Activated CD4-positive, CD25-positive, alpha-beta regulatory T cell (primary cell): ENCODE measurements around the gene GKN2.
"Not testable (repeated sequence)": the region's sequence is repeated elsewhere in the genome, so short reads cannot be mapped to it uniquely, and the experiment has no call there.

ENCODE experiments used
- DNase-seq, 4 experiments: peaks; one replicate each; lab custom pipeline; 2025; lab: John Stamatoyannopoulos, UW

The GKN2 gene

GRCh38 chr2:68918497-68918896 lies 34.2 kb downstream of the GKN2 start:
- DNase-seq, result no peak

- no peak for DNase-seq
Measured at GRCh38 chr2:68917034-68917718, 35.5 kb downstream of the GKN2 start.

DNA sequence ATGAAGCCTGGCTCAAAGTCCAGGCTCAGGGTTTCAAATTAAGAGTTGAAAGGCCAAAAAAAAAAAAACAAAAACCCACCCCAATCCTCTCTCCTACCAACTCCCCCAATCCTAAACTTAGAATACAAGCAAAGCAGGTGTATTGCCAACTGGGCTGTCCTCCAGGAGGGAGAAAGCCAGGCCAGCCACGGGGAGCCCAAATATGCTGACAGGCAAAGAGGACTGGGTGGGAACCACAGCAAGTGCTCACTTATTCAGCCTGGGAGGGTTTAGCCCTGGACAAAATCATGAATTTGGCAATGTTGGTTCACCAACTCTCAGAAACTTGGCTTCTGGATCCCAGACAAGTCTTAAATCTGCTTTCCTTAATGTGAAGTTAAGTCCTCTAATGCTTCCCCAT lies 36.5 kb downstream of the GKN2 start:
- no peak for DNase-seq

GRCh38 chr2:68915393-68915792 lies 37.3 kb downstream of the GKN2 start:
- no peak for DNase-seq

- DNase-seq, result no peak
Measured at GRCh38 chr2:68913359-68913758, 39.3 kb downstream of the GKN2 start.

GRCh38 chr2:68912732-68913131 lies 40.0 kb downstream of the GKN2 start:
- DNase-seq, result no peak

DNA sequence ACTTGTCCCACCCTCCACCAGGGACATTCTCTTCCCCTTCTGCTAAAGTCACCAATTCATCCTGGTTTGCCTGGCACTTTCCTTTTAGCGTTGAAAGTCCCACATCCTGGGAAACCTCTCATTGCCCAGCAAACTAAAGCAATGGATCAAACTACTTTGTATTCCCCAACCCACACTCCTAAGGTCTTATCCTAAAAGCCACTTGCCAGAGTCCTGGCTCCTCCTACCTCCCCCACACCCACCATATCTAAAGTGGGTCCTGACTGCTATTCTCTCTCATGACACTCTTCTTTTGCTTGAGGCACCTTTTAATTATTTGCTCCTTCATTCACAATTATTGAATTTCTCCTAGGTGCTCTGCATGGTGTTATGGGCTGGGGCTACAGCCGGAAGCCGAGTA lies 40.6 kb downstream of the GKN2 start:
- DNase-seq, result no peak

- no peak for DNase-seq
Measured at GRCh38 chr2:68911709-68912108, 41.0 kb downstream of the GKN2 start.

- no peak for DNase-seq
Measured at GRCh38 chr2:68911246-68911645, 41.4 kb downstream of the GKN2 start.

GRCh38 chr2:68909793-68910674 lies 42.7 kb downstream of the GKN2 start:
- peak; percentile 33 to 68 (median 44) for DNase-seq

GRCh38 chr2:68908392-68908970 lies 44.2 kb downstream of the GKN2 start:
- peak; percentile 52 to 72 (median 62) for DNase-seq

DNA sequence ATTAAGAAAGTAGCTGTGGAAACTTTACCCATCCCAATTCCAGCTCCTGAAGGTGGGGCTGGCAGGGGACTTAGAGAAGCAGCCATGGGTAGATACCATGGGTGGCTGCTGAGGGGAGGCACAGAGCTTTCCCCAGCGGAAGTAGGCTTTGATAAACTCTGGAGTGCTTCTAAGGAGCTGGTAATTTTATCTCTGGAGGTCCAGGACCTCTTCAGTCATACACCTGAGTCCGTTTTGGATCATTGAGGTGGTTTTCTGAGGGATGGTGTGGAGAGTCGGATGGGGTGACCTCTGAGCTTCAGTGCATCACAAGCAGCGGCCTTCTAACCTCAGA lies 44.8 kb downstream of the GKN2 start:
- no peak for DNase-seq

- DNase-seq, result no peak
Measured at GRCh38 chr2:68907232-68907919, 45.3 kb downstream of the GKN2 start.

DNA sequence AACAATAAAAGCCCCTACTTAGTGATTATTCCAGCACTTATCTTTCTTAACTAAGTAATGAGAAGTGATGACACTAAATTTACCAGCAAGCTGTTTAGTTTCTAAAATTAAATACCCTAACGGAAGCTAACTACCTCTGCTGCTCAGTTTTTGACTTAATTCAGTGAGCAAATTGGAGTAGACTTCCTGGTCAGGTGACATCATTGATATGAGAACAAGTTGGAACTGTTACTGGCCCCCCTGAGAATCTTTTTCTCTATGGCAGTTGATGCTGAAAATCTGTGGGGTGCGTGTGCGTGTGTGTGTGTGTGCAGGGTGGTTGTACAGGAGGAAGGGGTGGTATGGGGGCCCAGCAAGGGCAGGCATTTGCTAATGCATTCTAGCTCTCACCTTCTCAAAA lies 46.0 kb downstream of the GKN2 start:
- DNase-seq, result no peak

DNA sequence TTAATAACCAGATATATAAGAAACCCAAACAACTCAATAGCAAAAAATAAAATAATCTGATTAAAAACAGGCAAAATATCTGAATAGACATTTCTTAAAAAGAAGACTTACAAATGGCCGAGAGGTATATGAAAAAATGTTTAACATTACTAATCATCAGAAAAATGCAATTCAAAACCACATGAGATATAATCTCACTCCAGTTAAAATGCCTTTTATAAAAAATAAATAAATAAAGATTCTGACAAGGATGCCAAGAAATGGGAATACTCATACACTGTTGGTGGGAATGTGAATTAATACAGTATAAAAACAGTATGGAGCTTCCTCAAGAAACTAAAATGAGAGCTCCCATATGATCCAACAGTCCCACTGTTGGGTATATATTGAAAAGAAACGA lies 47.6 kb downstream of the GKN2 start:
- DNase-seq, result no peak

DNA sequence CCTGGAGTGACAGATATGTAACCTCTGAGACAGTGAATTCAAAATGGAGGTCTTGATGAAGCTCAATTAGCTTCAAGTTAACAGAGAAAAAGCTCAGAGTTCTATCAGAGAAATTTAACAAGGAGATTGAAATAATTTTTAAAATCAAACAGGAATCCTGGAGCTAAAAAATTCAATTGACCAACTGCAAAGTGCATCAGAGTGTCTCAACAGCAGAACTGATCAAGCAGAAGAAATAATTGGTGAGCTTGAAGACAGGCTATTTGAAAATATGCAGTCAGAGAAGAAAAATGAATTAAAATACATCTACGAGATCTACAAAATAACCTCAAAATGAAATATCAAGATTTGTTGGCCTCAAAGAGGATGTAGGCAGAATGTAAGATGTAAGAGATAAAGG lies 51.1 kb downstream of the GKN2 start:
- no peak for DNase-seq

DNA sequence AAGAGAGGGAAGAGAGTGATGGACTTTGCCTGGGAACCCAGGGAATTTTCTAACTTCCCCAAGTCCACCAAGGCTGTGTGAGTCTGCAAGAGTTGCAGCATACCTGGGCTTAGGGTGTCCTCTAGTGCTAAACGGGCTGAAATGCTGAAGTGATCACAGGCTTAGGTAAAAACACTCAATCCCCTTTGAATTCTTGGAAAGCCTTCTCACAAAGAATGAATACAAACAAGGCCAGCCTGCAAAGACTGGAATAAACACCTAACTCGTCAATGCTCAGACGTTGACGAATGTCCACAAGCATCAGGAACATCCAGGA lies 51.5 kb downstream of the GKN2 start:
- no peak for DNase-seq

DNA sequence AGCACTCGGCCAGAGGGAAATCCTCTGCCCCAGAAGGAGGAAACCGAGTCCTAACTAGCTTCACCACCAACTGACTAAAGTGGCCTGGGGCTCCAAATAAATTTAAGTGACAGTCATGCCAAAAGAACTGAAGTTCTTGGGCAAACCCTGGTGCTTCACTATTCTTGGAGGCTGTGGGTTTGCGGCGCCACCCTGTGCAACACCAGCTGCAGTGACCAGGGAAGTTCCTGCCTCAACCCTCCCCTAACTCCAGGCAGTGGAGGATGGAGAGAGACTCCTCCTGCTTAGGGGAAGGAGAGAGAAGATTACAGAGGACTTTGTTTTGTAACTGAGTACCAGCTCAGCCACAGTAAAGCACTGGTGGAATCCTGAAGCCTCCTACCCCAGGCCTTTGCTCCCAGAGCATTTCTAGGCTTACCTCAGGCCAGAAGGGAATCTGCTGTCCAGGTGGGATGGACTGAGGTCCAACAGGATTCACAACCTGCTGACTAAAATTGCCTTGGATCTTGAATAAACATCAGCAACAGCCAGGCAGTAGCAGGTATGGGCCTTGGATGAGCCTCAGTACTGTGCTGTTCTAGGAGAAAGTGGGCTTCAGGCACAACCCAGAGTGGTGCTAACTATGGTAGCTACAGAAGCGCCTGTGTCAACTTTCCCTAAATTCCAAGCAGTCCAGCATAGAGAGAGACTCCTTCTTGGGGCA lies 52.0 kb downstream of the GKN2 start:
- no peak for DNase-seq

DNA sequence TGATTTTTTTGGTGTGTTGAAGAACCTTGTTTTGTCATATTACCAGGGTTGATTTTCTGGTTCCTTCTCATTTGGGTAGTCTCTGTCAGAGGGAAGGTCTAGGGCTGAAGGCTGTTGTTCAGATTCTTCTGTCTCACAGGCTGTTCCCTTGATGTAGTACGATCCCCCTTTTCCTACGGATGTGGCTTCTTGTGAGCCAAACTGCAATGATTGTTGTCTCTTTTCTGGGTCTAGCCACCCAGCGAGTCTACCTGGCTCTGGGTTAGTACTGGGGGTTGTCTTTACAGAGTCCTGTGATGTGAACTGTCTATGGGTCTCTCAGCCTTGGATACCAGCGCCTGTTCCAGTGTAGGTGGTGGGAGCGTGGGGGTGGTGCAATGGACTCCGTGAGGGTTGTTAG lies 56.7 kb downstream of the GKN2 start:
- DNase-seq, result not testable (repeated sequence)
